HG03442 (cell line): ENCODE results near the gene MPP1.
A peak's percentile ranks its signal among the peaks of the same experiment; 100 is the strongest.

Source experiments
- ATAC-seq: cut with Tn5 transposase; IDR thresholded peaks from one replicate; pipeline ENCODE4 v1.9.1; 2021; ENCODE audit warnings: mild to moderate bottlenecking, moderate library complexity; ENCODE audit not compliant: unreplicated experiment

The MPP1 gene

GRCh38 chrX:154776753-154777152, 28.5 kb downstream of the MPP1 start:
- ATAC-seq, result no peak

- ATAC-seq, result no peak
These were observed 29.6 kb downstream of the MPP1 start for GRCh38 chrX:154775419-154776349.

- no peak for ATAC-seq
These were observed 30.7 kb downstream of the MPP1 start for GRCh38 chrX:154774622-154775021.

- ATAC-seq, result peak; percentile 85
These were observed 42.6 kb downstream of the MPP1 start, which contains the start of gene DKC1 for GRCh38 chrX:154762537-154763296. Gene DKC1, plus strand, starts transcription at chrX:154762864. Its CDS starts 102 bp downstream, at chrX:154762966.

GRCh38 chrX:154761977-154762536, 43.2 kb downstream of the MPP1 start:
- no peak for ATAC-seq

- ATAC-seq, result no peak
These were observed 46.6 kb downstream of the MPP1 start for GRCh38 chrX:154758696-154759095.

- ATAC-seq, result no peak
These were observed 53.5 kb downstream of the MPP1 start for GRCh38 chrX:154751669-154752271.

- ATAC-seq, result no peak
These were observed 54.0 kb downstream of the MPP1 start for GRCh38 chrX:154751203-154751668.

- ATAC-seq, result peak; percentile 67
These were observed 54.7 kb downstream of the MPP1 start, which contains the start of gene GAB3 for GRCh38 chrX:154750301-154751202. Gene GAB3, minus strand, starts transcription at chrX:154751077. Its CDS starts 52 bp downstream, at chrX:154751025.

- no peak for ATAC-seq
These were observed 55.4 kb downstream of the MPP1 start for GRCh38 chrX:154749856-154750255.

GRCh38 chrX:154748712-154749339, 56.5 kb downstream of the MPP1 start:
- ATAC-seq, result no peak

GRCh38 chrX:154742613-154743012, 62.7 kb downstream of the MPP1 start:
- no peak for ATAC-seq

- ATAC-seq, result no peak
These were observed 65.3 kb downstream of the MPP1 start for GRCh38 chrX:154739952-154740465.

- no peak for ATAC-seq
These were observed 67.1 kb downstream of the MPP1 start for GRCh38 chrX:154738011-154738738.

- ATAC-seq, result no peak
These were observed 68.1 kb downstream of the MPP1 start for GRCh38 chrX:154737136-154737535.

GRCh38 chrX:154735695-154736393, 69.4 kb downstream of the MPP1 start:
- no peak for ATAC-seq

GRCh38 chrX:154734061-154734781, 71.1 kb downstream of the MPP1 start:
- ATAC-seq, result no peak
